Measurements from ENCODE around the gene GNAQ. TPM values are rescaled to one million over a fixed set of nuclear protein-coding genes. Genes with fewer than 3 reads are reported as not detected.
"Not testable (repeated sequence)": the region's sequence is repeated elsewhere in the genome, so short reads cannot be mapped to it uniquely, and the experiment has no call there.

The GNAQ gene
- polyA plus RNA-seq, 3 donors: 8.3 to 51.0 (median 9.6) TPM

DNA sequence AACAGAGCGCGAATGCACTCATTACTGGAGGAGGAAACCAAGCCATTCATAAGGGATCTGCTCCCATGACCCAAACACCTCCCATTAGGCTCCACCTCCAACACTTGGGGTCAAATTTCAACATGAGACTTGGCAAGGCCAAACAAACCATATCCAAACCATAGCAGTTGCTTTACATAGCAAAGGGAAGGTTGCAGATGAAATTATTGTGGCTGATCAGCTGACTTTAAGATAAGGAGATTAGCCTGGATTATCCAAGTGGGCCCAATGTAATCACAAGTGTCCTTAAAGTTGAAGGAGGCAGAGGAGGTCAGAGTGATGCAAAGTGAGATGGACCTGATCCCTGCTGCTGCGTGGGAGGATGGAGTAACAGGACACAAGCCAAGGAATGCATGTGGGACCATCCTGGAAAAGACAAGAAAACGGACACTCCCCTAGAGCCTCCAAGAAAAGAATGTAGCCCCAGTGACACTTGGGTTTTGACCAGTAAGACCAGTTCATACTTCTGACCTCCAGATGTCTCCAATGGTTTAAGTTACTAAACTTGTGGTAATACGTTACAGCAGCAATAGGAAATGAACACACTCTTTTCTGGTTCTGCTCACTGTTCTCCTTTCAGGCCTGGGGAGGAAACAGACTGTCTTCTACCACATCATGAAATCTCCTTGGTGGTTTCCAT, 167.3 kb downstream of the GNAQ start:
- intact Hi-C loops (cut with micrococcal nuclease): loop anchor here in 1 of 2 donors (5.0 to 10.0 kb wide), 2 partner anchors 70 to 258 kb away; no protein-coding TSS in a partner anchor

DNA sequence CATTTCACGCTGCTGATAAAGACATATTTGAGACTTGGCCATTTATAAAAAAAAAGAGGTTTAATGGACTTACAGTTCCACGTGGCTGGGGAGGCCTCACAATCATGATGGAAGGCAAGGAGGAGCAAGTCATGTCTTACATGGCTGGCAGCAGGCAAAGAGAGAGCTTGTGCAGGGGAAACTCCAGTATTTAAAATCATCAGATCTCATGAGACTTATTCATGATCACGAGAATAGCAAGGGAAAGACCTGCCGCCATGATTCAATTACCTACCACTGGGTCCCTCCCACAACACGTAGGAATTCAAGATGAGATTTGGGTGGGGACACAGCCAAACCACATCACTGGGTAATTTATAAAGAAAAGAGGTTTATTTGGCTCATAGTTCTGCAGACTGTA, 168.0 kb downstream of the GNAQ start:
- Histone ChIP-seq H3K27ac (ENCODE audit: low read depth in 1 of 2, low read length in 2 of 2) (peak overlapping the region in 1 of 2 donors; percentile 68), H3K4me1 (ENCODE audit: control insufficient read depth in 1 of 2, insufficient read depth in 2 of 2, low read length in 2 of 2) (peaks cover 18 to 22% of the 10 kb centered on the region in 2 donors), H3K79me2 (ENCODE audit: insufficient read depth, low read length) (peaks cover 85% of the 10 kb centered on the region), H3K36me3 (replicated peaks in 1 of 2; ENCODE audit: control insufficient read depth in 1 of 2, insufficient read depth in 2 of 2, low read length in 2 of 2) (peaks cover 0 to 31% of the 10 kb centered on the region in 2 donors), H4K20me1 (ENCODE audit: insufficient read depth, low read length) (peaks cover 94% of the 10 kb centered on the region)
- H3K9me3 ChIP-seq (replicated peaks in 1 of 2; ENCODE audit: control insufficient read depth in 1 of 2, insufficient read depth in 1 of 2, low read length in 2 of 2); H3K27me3 Mint-ChIP-seq (ENCODE audit: low read depth in 3 of 3); DNase-seq; H3K4me3 Mint-ChIP-seq; H3K4me2 ChIP-seq (replicated peaks; ENCODE audit: extremely low read depth, low read length, poor library complexity, severe bottlenecking); H3K4me3 ChIP-seq (replicated peaks in 1 of 3; ENCODE audit: low read depth in 2 of 3, low read length in 3 of 3); H2AFZ ChIP-seq (ENCODE audit: insufficient read depth, low read depth, low read length, poor library complexity, severe bottlenecking); H3K9ac ChIP-seq (ENCODE audit: insufficient read depth, low read length, poor library complexity, severe bottlenecking); H3K27me3 ChIP-seq (ENCODE audit: control insufficient read depth in 2 of 2, insufficient read depth in 2 of 2, low read length in 2 of 2): not testable (repeated sequence)
- Mint-ChIP-seq H3K36me3 (peaks cover 26 to 47% of the 10 kb centered on the region in 2 donors), H3K9me3 (peaks cover 5 to 17% (median 9%) of the 10 kb centered on the region in 7 donors), H3K4me1 (peaks cover 40% of the 10 kb centered on the region), H3K27ac (peak overlapping the region in 5 of 7 donors; percentile 22 to 90 (median 82))
- 100% methylated on average over 2 of the region's 5 CpGs for WGBS (ENCODE audit: insufficient coverage)
- intact Hi-C loops (cut with micrococcal nuclease): loop anchor here in 1 of 2 donors (5.0 to 10.0 kb wide), 2 partner anchors 71 to 259 kb away; no protein-coding TSS in a partner anchor

More for the DNA sequence above, 167.3 kb downstream of the GNAQ start:
- TF ChIP-seq, protein P1, sequence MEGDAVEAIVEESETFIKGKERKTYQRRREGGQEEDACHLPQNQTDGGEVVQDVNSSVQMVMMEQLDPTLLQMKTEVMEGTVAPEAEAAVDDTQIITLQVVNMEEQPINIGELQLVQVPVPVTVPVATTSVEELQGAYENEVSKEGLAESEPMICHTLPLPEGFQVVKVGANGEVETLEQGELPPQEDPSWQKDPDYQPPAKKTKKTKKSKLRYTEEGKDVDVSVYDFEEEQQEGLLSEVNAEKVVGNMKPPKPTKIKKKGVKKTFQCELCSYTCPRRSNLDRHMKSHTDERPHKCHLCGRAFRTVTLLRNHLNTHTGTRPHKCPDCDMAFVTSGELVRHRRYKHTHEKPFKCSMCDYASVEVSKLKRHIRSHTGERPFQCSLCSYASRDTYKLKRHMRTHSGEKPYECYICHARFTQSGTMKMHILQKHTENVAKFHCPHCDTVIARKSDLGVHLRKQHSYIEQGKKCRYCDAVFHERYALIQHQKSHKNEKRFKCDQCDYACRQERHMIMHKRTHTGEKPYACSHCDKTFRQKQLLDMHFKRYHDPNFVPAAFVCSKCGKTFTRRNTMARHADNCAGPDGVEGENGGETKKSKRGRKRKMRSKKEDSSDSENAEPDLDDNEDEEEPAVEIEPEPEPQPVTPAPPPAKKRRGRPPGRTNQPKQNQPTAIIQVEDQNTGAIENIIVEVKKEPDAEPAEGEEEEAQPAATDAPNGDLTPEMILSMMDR (IDR thresholded peaks at IDR 0.05): peak; percentile 36
- Mint-ChIP-seq H3K27ac (peak overlapping the region; percentile 68 to 90 (median 83)), H3K4me1 (peaks cover 36% of the 10 kb centered on the region), H3K9me3 (peaks cover 5 to 17% (median 9%) of the 10 kb centered on the region in 7 donors), H3K36me3 (peaks cover 22 to 45% of the 10 kb centered on the region in 2 donors), H3K27me3 (ENCODE audit: low read depth in 3 of 3) (no peaks in the 10 kb centered on the region), H3K4me3 (peak overlapping the region in 1 of 2 donors; percentile 39)
- Histone ChIP-seq H3K27ac (ENCODE audit: low read depth in 1 of 2, low read length in 2 of 2) (peak overlapping the region in 1 of 2 donors; percentile 68), H3K4me1 (ENCODE audit: control insufficient read depth in 1 of 2, insufficient read depth in 2 of 2, low read length in 2 of 2) (peaks cover 18 to 22% of the 10 kb centered on the region in 2 donors), H3K79me2 (ENCODE audit: insufficient read depth, low read length) (peaks cover 92% of the 10 kb centered on the region), H3K9ac (ENCODE audit: insufficient read depth, low read length, poor library complexity, severe bottlenecking) (no peak overlapping the region), H3K27me3 (ENCODE audit: control insufficient read depth in 2 of 2, insufficient read depth in 2 of 2, low read length in 2 of 2) (no peaks in the 10 kb centered on the region), H2AFZ (ENCODE audit: insufficient read depth, low read depth, low read length, poor library complexity, severe bottlenecking) (no peak overlapping the region), H3K9me3 (replicated peaks in 1 of 2; ENCODE audit: control insufficient read depth in 1 of 2, insufficient read depth in 1 of 2, low read length in 2 of 2) (peaks cover 4 to 6% of the 10 kb centered on the region in 2 donors), H3K4me3 (replicated peaks in 1 of 3; ENCODE audit: low read depth in 2 of 3, low read length in 3 of 3) (peak overlapping the region in 1 of 3 experiments; percentile 1), H3K36me3 (replicated peaks in 1 of 2; ENCODE audit: control insufficient read depth in 1 of 2, insufficient read depth in 2 of 2, low read length in 2 of 2) (peaks cover 0 to 30% of the 10 kb centered on the region in 2 donors), H4K20me1 (ENCODE audit: insufficient read depth, low read length) (peaks cover 95% of the 10 kb centered on the region), H3K4me2 (replicated peaks; ENCODE audit: extremely low read depth, low read length, poor library complexity, severe bottlenecking) (no peak overlapping the region)
- peak; percentile 69 to 77 (median 76) for DNase-seq
- no CpG with 5 or more reads among the region's 5 CpGs for WGBS (ENCODE audit: insufficient coverage)

DNA sequence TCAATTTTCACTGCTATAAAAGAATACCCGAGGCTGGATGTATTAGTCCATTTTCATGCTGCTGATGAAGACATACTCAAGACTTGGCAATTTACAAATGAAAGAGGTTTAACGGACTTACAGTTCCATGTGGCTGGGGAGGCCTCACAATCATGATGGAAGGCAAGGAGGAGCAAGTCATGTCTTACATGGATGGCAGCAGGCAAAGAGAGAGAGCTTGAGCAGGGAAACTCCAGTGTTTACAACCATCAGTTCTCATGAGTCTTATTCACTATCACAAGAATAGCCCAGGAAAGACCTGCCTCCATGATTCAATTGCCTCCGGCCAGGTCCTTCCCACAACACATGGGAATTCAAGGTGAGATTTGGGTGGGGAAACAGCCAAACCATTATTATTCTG, 170.7 kb downstream of the GNAQ start:
- intact Hi-C loops (cut with micrococcal nuclease): loop anchor here in 1 of 2 donors (5.0 to 10.0 kb wide), 2 partner anchors 74 to 261 kb away; no protein-coding TSS in a partner anchor
- H3K4me3 Mint-ChIP-seq: not testable (repeated sequence)
- 94% methylated on average over 2 of the region's 3 CpGs for WGBS (ENCODE audit: insufficient coverage)

More for the DNA sequence above, 170.7 kb downstream of the GNAQ start:
- H3K9me3 ChIP-seq (replicated peaks in 1 of 2; ENCODE audit: control insufficient read depth in 1 of 2, insufficient read depth in 1 of 2, low read length in 2 of 2); H3K4me2 ChIP-seq (replicated peaks; ENCODE audit: extremely low read depth, low read length, poor library complexity, severe bottlenecking); H3K27me3 ChIP-seq (ENCODE audit: control insufficient read depth in 2 of 2, insufficient read depth in 2 of 2, low read length in 2 of 2); H3K27ac Mint-ChIP-seq; H3K27ac ChIP-seq (ENCODE audit: low read depth in 1 of 2, low read length in 2 of 2); DNase-seq; H2AFZ ChIP-seq (ENCODE audit: insufficient read depth, low read depth, low read length, poor library complexity, severe bottlenecking); H3K4me3 ChIP-seq (replicated peaks in 1 of 3; ENCODE audit: low read depth in 2 of 3, low read length in 3 of 3); H3K27me3 Mint-ChIP-seq (ENCODE audit: low read depth in 3 of 3); H3K9ac ChIP-seq (ENCODE audit: insufficient read depth, low read length, poor library complexity, severe bottlenecking): not testable (repeated sequence)
- H3K9me3 Mint-ChIP-seq: peaks cover 5 to 17% (median 9%) of the 10 kb centered on the region in 7 donors
- Histone ChIP-seq H3K4me1 (ENCODE audit: control insufficient read depth in 1 of 2, insufficient read depth in 2 of 2, low read length in 2 of 2) (peaks cover 18 to 22% of the 10 kb centered on the region in 2 donors), H3K36me3 (replicated peaks in 1 of 2; ENCODE audit: control insufficient read depth in 1 of 2, insufficient read depth in 2 of 2, low read length in 2 of 2) (peaks cover 0 to 31% of the 10 kb centered on the region in 2 donors), H3K79me2 (ENCODE audit: insufficient read depth, low read length) (peaks cover 75% of the 10 kb centered on the region), H4K20me1 (ENCODE audit: insufficient read depth, low read length) (peaks cover 96% of the 10 kb centered on the region)
- H3K36me3 Mint-ChIP-seq: peaks cover 29 to 44% of the 10 kb centered on the region in 2 donors
- peaks cover 49% of the 10 kb centered on the region for H3K4me1 Mint-ChIP-seq

Data from CD14-positive monocyte (primary cell).